Inflammatory macrophage (primary cell): Measurements from ENCODE around the gene GSX1.
A peak's percentile ranks its signal among the peaks of the same experiment; 100 is the strongest.
"Not testable (repeated sequence)": the region's sequence is repeated elsewhere in the genome, so short reads cannot be mapped to it uniquely, and the experiment has no call there.

ENCODE experiments used
- DNase-seq, 2 donors: peaks; one replicate each; pipeline ENCODE4 v3.0.0-alpha.2; 2020 to 2022
- total RNA-seq, 18 experiments: gene quantifications; one replicate each; lab custom pipeline; 2026; ENCODE audit warnings: mixed read lengths in 6 of 18, inconsistent platforms in 2 of 18; lab: John Stamatoyannopoulos, UW

Gene GSX1
- 0 to 0.03 (median 0) reads per million in 18 experiments for total RNA-seq

DNA sequence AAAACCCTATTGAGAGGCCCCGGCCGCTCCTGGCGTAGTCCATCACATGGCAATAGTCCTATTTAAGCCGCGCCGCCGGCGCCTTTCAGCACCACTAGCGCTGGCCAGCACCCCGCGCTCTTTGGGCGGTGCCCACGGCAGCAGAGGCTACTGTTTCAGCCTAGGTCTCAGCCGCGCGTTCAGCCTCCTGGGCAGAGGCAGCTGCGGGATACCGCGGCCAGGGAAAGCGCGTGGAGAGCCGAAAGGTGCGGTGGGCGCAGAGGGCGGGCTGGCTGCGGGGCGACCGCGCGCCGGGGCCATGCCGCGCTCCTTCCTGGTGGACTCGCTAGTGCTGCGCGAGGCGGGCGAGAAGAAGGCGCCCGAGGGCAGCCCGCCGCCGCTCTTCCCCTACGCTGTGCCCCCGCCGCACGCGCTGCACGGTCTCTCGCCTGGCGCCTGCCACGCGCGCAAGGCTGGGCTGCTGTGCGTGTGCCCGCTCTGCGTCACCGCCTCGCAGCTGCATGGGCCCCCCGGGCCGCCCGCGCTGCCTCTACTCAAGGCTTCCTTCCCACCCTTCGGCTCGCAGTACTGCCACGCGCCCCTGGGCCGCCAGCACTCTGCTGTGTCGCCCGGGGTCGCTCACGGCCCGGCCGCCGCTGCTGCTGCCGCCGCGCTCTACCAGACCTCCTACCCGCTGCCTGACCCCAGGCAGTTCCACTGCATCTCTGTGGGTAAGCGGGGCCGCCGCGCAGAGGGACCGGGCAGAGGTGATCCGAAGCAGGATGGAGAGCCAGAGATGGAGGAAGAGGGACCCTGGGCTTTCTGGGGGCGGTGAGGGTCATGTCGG, at the start of gene GSX1:
TSS of gene GSX1 (plus strand) at position 91 of the 826 bp plus-strand sequence. CDS start at position 299, 208 bp downstream.
- peak; percentile 48 to 67 for DNase-seq

DNA sequence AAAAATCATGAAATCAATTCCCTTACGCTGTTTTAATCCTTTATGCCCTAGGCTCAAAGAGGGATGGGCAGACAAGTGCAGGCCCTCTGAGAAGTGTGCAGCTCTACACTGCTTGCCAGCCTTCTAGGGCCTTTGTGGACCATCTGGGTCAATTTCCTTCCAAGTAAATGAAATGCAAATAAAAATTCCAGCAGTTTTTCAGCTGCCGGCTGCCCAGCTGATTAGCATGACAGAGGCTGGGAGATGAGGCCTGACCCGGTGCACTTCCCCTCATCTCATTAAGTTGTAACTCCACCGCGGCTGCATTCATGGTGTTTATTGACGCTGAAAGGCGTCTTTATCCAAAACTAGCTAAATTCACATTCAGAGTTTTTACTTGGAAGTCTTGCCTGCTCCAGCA, 47.5 kb upstream of the GSX1 start:
- no peak for DNase-seq

DNA sequence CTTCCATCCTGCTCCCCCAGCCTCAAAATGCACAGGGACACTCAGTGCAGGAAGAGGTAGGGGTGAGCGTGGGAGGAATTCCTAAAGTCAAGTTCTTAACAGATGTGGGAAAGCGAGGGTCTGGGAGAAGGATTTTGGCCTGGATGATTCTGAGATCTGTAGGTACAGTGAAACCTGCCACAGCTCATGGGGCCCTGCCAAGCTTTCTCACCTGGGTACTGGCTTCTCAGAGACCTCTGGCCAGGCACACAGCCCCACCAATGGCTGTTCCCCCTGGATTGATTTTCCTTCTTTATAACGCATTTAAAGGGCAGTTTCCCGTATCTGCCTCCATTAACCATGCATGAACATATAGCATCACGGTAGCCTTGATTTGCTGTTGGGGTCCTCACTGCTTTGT, 47.0 kb upstream of the GSX1 start:
- DNase-seq, result no peak

DNA sequence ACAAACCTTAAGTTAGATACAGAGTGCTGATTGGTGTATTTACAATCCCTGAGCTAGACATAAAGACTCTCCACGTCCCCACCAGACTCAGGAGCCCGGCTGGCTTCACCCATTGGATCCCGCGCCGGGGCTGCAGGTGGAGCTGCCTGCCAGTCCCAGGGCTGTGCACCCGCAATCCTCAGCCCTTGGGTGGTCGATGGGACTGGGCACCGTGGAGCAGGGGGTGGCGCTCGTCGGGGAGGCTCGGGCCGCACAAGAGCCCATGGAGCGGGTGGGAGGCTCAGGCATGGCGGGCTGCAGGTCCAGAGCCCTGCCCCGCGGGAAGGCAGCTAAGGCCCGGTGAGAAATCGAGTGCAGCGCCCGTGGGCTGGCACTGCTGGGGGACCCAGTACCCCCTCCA, 44.1 kb upstream of the GSX1 start:
- not testable (repeated sequence) for DNase-seq

DNA sequence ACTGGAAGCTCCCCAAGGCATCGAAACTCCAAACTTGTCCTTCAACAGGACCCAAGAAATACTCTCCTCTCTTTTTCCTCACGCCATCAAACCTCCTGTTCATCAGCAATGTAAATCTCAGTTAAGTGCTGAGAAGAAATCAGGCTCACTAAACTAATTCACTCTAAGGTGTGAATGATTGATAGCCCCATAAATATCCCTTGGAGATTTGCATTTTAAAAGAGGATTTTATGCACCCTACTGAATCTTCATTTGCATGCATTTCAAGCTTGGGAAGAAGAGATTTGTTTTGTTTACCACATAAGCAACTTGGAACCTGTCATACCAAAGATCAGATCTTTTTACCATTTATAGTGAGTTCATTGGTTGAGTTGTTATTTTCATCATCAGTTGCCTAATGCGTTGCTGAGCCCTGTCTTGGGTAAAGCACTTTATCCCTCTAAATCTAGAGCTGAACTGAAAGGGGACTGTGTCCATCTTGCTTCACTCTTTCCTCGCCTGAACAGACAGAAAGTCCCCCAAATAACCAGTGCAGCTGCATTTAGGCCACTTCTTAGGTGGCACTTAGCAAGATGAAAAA, 40.2 kb upstream of the GSX1 start:
- no peak for DNase-seq

DNA sequence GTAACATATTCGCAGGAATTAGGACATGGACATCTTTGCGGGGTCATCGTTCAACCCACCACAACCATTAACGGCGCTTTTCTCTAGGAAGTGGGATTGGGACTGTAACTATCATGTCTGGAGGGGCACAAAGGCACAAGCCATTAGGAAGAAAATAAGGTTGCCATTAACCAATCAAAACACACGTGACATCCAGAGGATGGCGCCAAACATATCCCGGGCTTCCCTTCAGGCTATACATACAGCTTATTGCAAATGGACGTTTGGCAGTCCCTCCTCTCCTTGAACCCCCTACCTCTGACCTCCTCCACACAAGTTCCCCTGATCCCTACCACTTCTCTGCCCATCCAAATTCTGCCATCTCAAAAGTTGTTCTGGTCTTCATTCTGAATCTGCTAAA, 26.6 kb upstream of the GSX1 start:
- DNase-seq, result no peak

DNA sequence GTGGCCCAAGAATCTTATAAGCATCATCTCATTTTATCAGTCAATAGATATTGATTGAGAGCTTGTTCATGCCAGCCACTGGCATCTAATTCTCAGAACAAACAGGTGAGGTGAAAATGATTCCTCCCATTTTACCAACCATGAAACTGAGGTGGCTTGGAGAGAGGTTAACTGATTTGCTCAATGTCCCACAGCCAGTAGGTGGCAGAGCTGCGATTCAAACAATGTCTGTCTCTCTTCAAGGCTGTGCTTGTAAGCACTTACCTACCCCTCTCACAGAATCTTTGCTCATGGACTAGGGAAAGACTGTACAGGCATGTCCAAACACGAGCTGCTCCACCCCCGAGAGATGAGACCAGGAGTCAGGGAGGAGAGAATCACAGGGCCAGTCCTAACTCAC, 21.5 kb upstream of the GSX1 start:
- peak in 1 of 2 donors; percentile 27 for DNase-seq

DNA sequence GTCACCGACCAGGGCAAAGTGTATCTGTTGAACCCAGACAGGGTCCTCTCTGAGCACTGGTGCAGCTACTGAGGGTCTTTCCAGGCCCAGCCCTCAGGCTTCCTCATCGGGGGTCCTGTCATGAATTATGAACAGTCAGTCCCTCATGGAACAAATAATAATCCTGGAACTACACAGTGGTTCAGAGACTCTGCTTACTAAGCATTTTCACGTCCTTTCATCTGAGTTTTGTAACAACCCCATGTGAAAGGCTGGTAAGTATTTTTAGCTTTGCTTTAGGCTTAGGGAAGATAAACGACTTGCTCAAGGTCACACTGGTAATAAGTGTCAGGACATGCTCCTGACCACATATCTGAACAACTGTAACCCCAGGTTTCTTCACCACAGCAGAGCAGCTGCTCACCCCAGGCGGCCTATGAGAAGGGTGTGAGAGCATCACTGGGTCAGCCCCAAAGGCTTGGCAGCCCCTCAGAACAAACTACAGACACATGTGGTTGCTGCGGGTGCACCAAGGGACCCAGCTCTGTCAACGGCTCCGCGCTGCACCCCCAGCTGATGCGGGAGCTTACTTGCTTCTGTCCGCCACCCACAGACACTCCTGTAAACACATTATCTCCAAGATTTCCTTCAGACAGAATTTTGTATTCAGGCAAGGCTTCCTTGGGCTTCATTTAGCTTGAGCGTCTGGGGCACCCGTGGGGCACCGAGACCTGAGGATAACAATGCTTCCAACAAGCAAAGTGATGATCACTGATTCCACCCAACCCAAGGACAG, 19.4 kb upstream of the GSX1 start:
- no peak for DNase-seq

DNA sequence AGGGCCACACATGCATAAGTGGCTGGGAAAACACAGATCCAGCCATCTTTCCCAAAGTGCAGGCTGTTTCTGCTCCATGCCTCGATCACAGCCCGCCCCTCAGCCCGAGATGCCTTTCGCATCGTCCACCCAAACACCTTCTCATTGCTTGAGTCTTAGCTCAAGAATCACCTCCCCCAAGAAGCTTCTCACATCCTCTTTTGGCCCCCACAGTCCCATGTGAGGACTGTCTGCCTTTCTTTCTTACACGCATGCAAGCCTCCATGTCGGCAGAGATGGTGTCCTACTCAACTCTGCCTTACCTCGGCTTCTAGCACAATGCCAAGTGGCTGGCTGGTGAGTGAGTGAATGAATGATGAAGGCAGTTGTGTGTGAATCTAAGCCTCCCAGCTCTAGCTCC, 18.1 kb upstream of the GSX1 start:
- no peak for DNase-seq

DNA sequence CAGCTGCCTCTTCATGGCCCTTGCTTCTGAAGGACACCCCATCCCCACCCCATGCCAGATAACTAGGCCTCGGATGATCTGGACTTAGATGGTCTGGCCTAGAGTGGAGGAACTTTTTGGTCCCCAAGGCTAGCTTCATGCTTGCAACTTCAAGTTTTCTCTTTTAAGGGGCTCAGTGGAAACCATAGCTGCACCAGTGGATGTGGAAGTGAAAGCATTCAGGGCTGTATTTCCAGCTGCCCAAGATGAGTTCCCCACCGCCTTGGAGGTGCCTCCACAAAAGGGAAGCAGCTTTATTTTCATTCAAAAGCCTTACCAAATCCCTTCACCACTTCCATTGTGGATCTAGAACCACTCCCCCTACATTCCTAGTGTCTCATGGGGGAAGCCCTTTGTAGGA, 17.6 kb upstream of the GSX1 start:
- peak in 1 of 2 donors; percentile 11 for DNase-seq

DNA sequence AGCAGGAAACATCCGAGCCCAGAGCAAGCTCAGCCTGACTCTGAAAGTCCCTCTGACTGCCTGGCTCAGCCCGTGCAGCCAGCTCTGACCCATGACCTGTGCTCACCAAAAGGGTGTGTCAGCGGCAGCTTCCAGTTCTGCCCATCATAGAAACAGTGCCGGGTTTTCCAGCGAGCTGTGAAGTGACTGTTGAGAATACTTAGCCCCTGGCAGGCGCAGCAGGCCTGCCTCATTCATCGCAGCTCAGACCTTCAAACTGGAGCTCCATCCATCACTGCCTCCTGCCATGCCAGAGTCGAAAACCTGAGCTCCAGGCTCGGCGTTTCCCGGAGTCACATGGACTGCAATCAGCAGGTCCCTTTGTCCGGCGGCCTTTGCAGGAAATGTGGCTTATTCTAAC, 16.3 kb upstream of the GSX1 start:
- DNase-seq, result no peak

DNA sequence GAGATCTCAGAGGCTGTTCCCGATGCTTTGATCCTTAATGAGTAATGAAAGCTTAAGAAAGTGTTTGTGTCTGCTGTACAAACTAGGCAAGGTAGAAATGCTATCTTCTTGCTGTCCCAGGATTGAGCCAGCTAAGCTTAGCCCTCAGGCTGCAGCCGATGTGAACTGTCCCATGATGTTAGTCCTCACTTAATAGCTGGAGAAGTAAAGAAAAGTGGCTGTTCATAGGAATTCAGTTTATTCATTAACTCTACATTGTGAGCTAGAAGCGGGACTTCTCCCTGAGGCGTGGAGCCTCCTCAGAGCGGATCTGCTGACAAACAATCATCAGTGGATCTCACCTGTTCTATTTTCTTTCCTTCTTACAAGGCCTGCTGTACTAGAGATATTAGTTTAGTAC, 10.1 kb upstream of the GSX1 start:
- no peak for DNase-seq

DNA sequence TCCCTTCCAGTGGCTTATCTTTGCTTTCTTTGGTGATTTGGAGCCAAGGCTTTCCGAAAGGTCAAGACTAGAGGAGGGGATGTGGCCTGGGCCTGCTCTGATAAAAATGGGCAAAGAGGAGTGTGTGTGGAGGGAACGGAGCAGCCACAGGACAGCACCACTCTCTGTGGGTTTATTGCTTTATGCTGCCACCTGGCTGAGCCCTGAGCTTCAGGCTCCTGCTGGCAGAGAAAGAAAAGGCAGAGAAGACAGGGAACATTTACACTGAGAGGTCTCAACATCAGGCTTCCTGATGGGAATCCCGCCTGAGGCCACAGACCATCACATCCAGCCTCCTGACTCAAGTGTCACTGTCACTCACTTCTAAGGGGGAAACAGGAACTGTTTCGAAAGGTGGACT, 9.2 kb upstream of the GSX1 start:
- DNase-seq, result no peak

DNA sequence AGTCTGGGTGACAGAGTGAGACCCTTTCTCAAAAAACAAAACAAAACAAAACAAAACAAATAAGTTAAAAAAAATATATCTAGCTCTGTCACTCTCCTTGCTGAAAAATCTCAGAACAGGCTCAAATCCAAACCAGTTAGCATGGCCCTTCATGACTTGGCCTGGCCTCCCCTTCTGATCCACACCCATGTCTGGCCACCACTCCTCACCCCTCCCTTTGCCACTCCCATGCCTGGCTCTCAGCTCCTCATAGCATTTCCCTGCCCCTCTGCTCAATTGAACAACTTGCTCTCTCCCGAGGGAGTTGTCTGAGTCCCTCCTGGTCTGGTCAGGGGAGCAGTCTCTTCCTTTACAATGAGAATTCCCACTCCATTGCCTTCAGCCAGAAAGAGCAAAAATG, 4.0 kb upstream of the GSX1 start:
- no peak for DNase-seq

DNA sequence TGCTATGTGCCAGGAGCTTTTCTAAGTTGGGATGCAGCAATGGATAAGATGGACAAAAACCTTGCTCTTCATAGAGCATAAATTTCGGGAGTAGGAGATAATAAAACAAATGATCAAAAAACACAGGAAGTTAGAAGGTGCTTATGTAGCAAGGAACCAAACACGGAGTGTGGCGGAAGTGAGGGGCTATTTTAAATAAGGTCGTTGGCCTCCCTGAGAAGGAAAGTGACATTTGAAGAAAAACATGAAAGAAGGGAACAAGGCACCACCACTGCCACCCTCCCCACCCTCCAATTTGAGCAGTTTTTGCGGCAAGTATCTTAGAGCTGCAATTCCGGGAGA, 3.2 kb upstream of the GSX1 start:
- no peak for DNase-seq

DNA sequence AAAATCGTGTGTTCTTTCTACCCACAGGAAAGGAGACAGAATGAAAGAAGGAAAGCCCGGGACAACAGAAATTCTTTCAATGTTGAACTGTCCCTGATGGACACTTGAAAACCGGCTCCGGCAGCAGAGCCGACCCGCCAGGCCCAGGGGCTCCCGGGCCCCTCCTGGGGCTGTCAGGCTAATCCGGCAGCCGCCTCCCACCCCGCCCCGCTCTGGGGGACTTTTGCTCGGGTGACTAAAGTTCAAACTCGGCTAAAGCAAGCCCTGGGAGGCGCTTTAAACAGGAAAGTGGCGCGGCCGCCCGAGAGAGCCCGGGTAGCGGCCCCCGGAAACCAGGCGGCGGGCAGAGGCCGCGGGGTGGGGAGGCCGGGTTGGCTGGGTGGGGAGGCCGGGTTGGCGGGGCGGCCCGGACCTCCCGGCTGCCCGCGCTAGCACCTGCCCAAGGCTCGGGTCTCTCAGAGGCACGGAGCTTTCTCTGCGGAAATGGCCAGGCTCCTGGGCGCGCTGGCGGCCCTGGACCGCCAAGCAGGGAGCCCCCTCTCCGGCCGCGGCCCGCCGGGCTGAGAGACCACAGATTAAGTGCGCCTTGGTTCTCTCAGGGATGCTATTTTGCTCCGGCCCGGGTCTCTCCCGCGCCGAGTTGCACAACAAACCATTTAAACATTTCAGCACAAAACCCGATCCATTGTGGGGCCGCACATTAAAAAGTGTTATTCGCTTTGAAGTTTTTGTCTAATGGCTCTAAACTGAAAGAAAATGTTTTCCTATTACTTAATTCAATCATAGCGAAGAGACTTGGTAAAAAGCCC, 2.6 kb upstream of the GSX1 start:
- no peak for DNase-seq

DNA sequence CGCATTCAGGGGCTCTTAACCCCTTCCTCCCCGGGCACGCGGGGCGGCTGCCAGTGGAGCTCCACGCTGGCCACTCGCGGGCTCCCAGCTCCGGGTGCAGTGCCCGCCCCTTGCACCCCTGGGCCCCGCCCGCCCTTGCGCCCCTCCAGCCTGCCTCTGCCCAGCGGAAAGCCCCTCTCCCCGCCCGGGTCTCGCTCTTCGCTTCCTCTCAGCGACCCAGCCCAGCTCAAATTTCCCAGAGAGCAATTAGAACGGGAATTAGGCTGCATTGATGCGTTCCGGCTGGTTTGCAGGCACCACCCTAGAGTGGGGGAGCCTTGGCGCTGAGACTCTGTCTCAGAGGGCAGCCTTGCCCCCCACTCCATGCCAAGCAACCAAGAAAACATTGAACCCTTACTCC, 1.8 kb upstream of the GSX1 start:
- DNase-seq, result no peak

DNA sequence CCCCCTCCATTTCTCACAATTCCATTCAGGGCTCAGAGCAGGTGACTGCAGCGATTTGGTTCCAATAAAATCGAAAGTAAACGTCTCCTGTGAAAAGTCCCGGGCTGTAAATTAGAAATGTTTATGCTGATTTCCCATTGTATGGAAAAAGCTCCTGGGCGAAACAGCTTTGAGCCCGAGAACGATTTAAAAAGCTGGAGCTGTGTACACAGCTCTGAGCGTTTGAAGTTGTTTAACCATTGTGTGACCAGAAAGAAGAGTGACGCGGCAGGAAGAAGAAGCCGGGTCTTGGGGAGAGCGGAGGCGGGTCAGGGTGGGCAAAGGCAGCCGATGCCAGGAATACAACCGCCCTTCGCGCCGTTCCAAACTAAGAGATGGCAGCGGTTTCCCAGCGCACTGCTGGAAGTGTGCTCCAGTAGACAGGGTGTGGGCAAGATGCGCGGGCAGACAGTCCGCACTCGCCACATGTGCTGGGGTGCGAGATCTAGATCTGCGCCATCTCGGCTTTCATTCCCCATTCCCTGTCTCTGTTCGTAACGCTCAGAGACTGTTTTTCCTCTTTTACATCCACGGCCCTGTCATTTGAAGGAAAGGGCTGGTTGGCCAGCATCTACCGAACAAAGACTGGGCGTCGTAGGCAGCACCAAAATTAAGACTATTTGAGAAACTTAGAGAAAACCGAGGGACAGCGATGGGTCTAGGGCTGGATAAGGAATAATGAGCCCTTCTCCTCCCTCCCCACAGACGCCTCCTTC, 960 bp upstream of the GSX1 start:
- no peak for DNase-seq

DNA sequence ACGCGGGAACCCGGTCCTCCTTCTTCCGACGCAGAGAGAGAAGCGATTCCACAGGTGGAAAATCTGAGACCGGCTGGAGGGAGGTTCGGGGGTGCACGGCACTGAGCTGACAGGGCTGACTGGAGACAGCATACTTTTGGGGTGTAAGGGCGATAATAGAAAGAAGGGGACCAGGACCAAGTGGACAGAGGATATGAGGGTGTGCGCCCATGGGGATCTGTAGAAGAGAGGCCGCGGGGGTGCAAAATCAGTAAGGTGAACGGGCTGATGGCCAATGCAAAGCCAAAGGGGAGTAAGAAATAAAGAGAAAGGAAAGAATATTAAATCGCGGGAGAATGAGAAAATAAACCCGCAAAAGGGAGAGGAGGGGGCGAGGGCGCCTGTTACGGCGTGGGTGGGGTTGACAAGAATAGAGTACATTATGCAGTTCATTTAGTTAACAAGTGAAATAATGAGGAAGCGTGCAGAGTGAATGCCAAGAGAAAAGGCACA, 336 bp upstream of the GSX1 start:
- DNase-seq, result no peak

DNA sequence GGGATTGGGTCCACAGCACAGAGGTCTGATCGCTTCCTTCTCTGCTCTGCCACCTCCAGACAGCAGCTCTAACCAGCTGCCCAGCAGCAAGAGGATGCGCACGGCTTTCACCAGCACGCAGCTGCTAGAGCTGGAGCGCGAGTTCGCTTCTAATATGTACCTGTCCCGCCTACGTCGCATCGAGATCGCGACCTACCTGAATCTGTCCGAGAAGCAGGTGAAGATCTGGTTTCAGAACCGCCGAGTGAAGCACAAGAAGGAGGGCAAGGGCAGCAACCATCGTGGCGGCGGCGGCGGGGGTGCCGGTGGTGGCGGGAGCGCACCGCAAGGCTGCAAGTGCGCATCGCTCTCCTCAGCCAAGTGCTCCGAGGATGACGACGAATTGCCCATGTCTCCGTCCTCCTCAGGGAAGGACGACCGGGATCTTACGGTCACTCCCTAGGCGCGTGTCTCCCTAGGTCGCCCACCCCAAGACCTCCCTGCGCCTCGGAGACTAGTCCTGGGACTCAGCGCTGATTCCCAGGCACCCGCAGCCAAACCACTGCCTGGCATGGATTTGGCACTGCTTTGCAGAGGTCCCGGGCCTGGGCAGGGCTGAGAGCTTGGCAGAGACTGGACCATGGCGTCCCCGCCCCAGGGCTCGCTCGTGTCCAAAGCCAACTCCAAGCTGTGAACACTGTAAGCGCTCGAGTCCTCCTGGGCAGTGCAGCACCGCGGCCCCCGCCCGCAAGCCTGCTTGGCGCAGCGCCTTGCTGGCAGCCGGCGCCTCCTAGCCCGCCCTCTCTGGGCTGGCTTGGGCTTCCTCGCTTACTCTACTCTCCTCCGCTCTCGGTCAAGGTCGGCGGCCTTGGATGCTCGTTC, 1.5 kb downstream of the GSX1 start:
- DNase-seq, result no peak

DNA sequence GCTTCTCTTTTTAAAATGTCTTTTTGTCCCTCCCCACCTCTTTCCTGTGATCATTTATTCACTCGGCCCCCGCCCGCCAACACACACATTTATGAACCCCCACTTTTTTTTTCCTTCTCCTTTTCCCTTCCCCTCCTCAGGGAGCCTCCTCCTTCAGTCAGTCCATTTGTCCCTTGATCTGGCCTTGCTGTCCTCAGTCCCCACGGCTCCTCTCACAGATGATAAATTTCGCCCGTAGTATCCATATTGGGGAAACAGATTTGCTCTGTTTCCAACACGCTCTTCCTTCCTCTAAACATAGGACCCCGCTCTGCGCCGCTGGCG, 2.0 kb downstream of the GSX1 start:
- DNase-seq, result no peak
